Heart right ventricle (tissue), 16 donors: Measurements from ENCODE around the gene FRK. TPM values are rescaled to one million over a fixed set of nuclear protein-coding genes. Genes with fewer than 3 reads are reported as not detected.

Experiments used
- ATAC-seq, 8 donors: fragments of 200-7000 bp; cut with Tn5 transposase; one replicate each; pipeline ENCODE4 v1.9.1; 2020; ENCODE audit warnings: mild to moderate bottlenecking in 8 of 8, moderate library complexity in 8 of 8, moderate number of reproducible peaks in 1 of 8
- DNase-seq, 2 donors: peaks; one replicate each; pipeline ENCODE4 v3.0.0-alpha.2; 2020
- H3K27ac ChIP-seq, 10 donors: fragments of 200-600 bp; sonication (generic) in 2 of 10; one replicate each; pipeline versions ENCODE4 v1.5.0 to v1.8.0; 2020 to 2022; ENCODE audit warnings: mild to moderate bottlenecking in 3 of 10
- H3K27me3 ChIP-seq, 7 donors: fragments of 200-600 bp; one replicate each; pipeline ENCODE4 v1.8.0; 2021 to 2022; ENCODE audit warnings: mild to moderate bottlenecking in 2 of 7
- H3K36me3 ChIP-seq, 9 donors: fragments of 200-600 bp; sonication (generic) in 1 of 9; one replicate each; pipeline versions ENCODE4 v1.5.0 to v1.8.0; 2020 to 2022; ENCODE audit warnings: mild to moderate bottlenecking in 2 of 9
- H3K4me1 ChIP-seq, 9 donors: fragments of 200-600 bp; sonication (generic) in 1 of 9; one replicate each; pipeline versions ENCODE4 v1.5.0 to v1.8.0; 2020 to 2022; ENCODE audit warnings: mild to moderate bottlenecking in 4 of 9
- H3K4me3 ChIP-seq, 10 donors: fragments of 200-600 bp; sonication (generic) in 2 of 10; one replicate each; pipeline versions ENCODE4 v1.5.0 to v1.8.0; 2020 to 2022; ENCODE audit warnings: mild to moderate bottlenecking in 7 of 10, moderate library complexity in 2 of 10
- H3K9me3 ChIP-seq, 11 donors: fragments of 200-600 bp in 10 of 11; sonication (generic) in 2 of 11; one replicate each; pipeline versions ENCODE4 v1.5.0 to v1.8.0; 2013 to 2022; ENCODE audit warnings: mild to moderate bottlenecking in 2 of 11, control low read depth in 1 of 11, moderate library complexity in 1 of 11
- CTCF ChIP-seq, 9 donors: fragments of 200-600 bp; sonication (generic) in 2 of 9; IDR thresholded peaks; one replicate each; pipeline versions ENCODE4 v1.5.0 to v1.8.0; 2021 to 2022; ENCODE audit warnings: antibody characterized with exemption in 9 of 9, mild to moderate bottlenecking in 5 of 9, moderate library complexity in 1 of 9
- WGBS, 2 donors: extraction: QIAGEN DNeasy Blood & Tissue Kit; methylation state at CpG; one replicate each; pipeline ENCODE4 v1.1.7; 2013; ENCODE audit warnings: inconsistent platforms in 1 of 2; 5-methylcytosine and 5-hydroxymethylcytosine counted together
- intact Hi-C, 10 donors: fragments of 100-400 bp; cut with DNase I; formaldehyde crosslinking; loops; one replicate each; pipeline versions ENCODE4 v1.11.1 to v1.14.2; 2022
- polyA plus RNA-seq, 2 donors: library from polyadenylated mRNA; stranded (reverse); fragments of 200-250 nt; gene quantifications; one replicate each; pipeline ENCODE4 v1.2.3, GENCODE V29; 2013
- total RNA-seq, 10 donors: library from RNA; stranded (reverse); fragmentation: NEBNext Ultra II Directional in 3 of 10; extraction: Animal tissue kit (Norgen Biotek cat#: 25700) in 3 of 10; gene quantifications; one replicate each; pipeline versions ENCODE4 v1.2.1 to v1.2.4, GENCODE V29; 2021 to 2023
- donor health status: Arrhythmogenic right ventricular cardiomyopathy.
- donor health status: ischemic (EF 13 %, LVEDD 7.1; RV severe dilation, severe dysfunction).
- donor health status: healthy with polysubstance abuse.
- donor health status: DM: no; HTN: yes; CAD: no.
- donor health status: DM: no; HTN: no; CAD: no.
- donor health status: ischemic (EF 25% LVEDD 6.9; RV normal size, moderate dysfunction).
- donor health status: ischemic (EF 25% LVEDD 5.7; RV mildly dilated, moderate dysfunction).
- donor health status: healthy.
- donor health status: DM: yes; HTN: yes; CAD: no.
- donor health status: Ischemic cardiomyopathy.
- donor health status: ischemic (EF 35%, LVEDD 5.7; RV mildly dilated, moderate dysfunction).
- donor health status: nonischemic (EF 11% LVEDD 7.7; RV severe dilation, severe dysfunction).
- donor health status: DM: yes; HTN: yes; CAD: no.
- donor health status: PGD.
- donor health status: ischemic (EF 29% LVEDD 5.4; RV normal size, mild dysfunction).
- donor health status: nonischemic (EF 23%, LVEDD 6.1; RV moderate dilation, normal function).

FRK gene
- total and polyA plus RNA-seq, 12 donors: 0.61 to 10.6 (median 6.6) TPM

GRCh38 chr6:116036885-116037284 lies 23.8 kb downstream of the FRK start:
- peaks cover 0 to 2% (median 0%) of the 10 kb centered on the region in 11 donors for H3K9me3 ChIP-seq
- ATAC-seq: no peak
- H3K27ac ChIP-seq: no peak overlapping the region
- no peaks in the 10 kb centered on the region for H3K27me3 ChIP-seq
- TF ChIP-seq CTCF (IDR thresholded peaks at IDR 0.05): no peak
- H3K4me3 ChIP-seq: no peak overlapping the region
- DNase-seq: no peak
- no peaks in the 10 kb centered on the region for H3K36me3 ChIP-seq
- intact Hi-C loops: no loop called here
- peaks cover 0 to 45% (median 20%) of the 10 kb centered on the region in 9 donors for H3K4me1 ChIP-seq

- Histone ChIP-seq H3K4me3 (no peak overlapping the region), H3K27me3 (no peaks in the 10 kb centered on the region), H3K4me1 (peaks cover 0 to 45% (median 20%) of the 10 kb centered on the region in 9 donors), H3K27ac (no peak overlapping the region), H3K9me3 (no peaks in the 10 kb centered on the region), H3K36me3 (no peaks in the 10 kb centered on the region)
- WGBS, 2 donors: 32 to 37% methylated on average over 2 of the region's 2 CpGs
- no peak for ATAC-seq
- intact Hi-C loops: no loop called here
- DNase-seq: no peak
- no peak for TF ChIP-seq CTCF (IDR thresholded peaks at IDR 0.05)
These were observed 24.5 kb downstream of the FRK start for GRCh38 chr6:116036075-116036773.

- 58 to 64% methylated on average over 4 of the region's 4 CpGs for WGBS, 2 donors
- no peak for TF ChIP-seq CTCF (IDR thresholded peaks at IDR 0.05)
- ATAC-seq: no peak
- Histone ChIP-seq H3K9me3 (no peaks in the 10 kb centered on the region), H3K4me3 (no peak overlapping the region), H3K36me3 (no peaks in the 10 kb centered on the region), H3K4me1 (peaks cover 0 to 49% (median 22%) of the 10 kb centered on the region in 9 donors), H3K27ac (no peak overlapping the region), H3K27me3 (no peaks in the 10 kb centered on the region)
- no peak for DNase-seq
- intact Hi-C loops: no loop called here
These were observed 25.1 kb downstream of the FRK start for GRCh38 chr6:116035616-116036015.

- DNase-seq: no peak
- Histone ChIP-seq H3K9me3 (no peaks in the 10 kb centered on the region), H3K4me3 (no peak overlapping the region), H3K4me1 (peaks cover 0 to 50% (median 22%) of the 10 kb centered on the region in 9 donors), H3K36me3 (no peaks in the 10 kb centered on the region), H3K27ac (peak overlapping the region in 1 of 10 donors; percentile 27), H3K27me3 (no peaks in the 10 kb centered on the region)
- peak in 3 of 8 donors; percentile 38 to 49 (median 42) for ATAC-seq
- no peak for TF ChIP-seq CTCF (IDR thresholded peaks at IDR 0.05)
- 24 to 35% methylated on average over 2 of the region's 2 CpGs for WGBS, 2 donors
- intact Hi-C loops: no loop called here
These were observed 26.4 kb downstream of the FRK start for GRCh38 chr6:116034327-116034726.
